ENCODE results near the gene MAGOH. TPM values are rescaled to one million over a fixed set of nuclear protein-coding genes. Genes with fewer than 3 reads are reported as not detected.
"Not testable (repeated sequence)": the region's sequence is repeated elsewhere in the genome, so short reads cannot be mapped to it uniquely, and the experiment has no call there.

The MAGOH gene
- total RNA-seq, 3 donors from 2014 or later, result 35.0 to 45.2 (median 37.5) TPM

GRCh38 chr1:53187401-53187800, 50.9 kb downstream of the MAGOH start:
- H3K4me1 ChIP-seq, result no peaks in the 10 kb centered on the region
- H3K4me3 ChIP-seq, result no peak overlapping the region
- TF ChIP-seq POLR2AphosphoS5 (IDR thresholded peaks at IDR 0.05) (no peak), POLR2A (IDR thresholded peaks at IDR 0.05) (no peak), CTCF (IDR thresholded peaks at IDR 0.05) (no peak)
- intact Hi-C loops (cut with DNase I; ENCODE audit: low total_unique reads), result no loop called here
- no peaks in the 10 kb centered on the region for H3K9me3 ChIP-seq
- DNase-seq (ENCODE audit: low spot score in 2 of 2), result no peak
- H3K36me3 ChIP-seq, result no peaks in the 10 kb centered on the region
- H3K27me3 ChIP-seq, result no peaks in the 10 kb centered on the region
- no peak overlapping the region for H3K27ac ChIP-seq

- Histone ChIP-seq H3K9me3 (no peaks in the 10 kb centered on the region), H3K4me1 (no peaks in the 10 kb centered on the region), H3K36me3 (no peaks in the 10 kb centered on the region), H3K4me3 (no peak overlapping the region), H3K27ac (no peak overlapping the region), H3K27me3 (no peaks in the 10 kb centered on the region)
- no peak for DNase-seq (ENCODE audit: low spot score in 2 of 2)
- TF ChIP-seq CTCF (IDR thresholded peaks at IDR 0.05), result no peak
- no peak for TF ChIP-seq POLR2AphosphoS5 (IDR thresholded peaks at IDR 0.05)
- TF ChIP-seq POLR2A (IDR thresholded peaks at IDR 0.05), result no peak
- intact Hi-C loops (cut with DNase I; ENCODE audit: low total_unique reads), result no loop called here
These were observed 51.8 kb downstream of the MAGOH start for GRCh38 chr1:53186533-53186932.

- H3K27ac ChIP-seq; H3K9me3 ChIP-seq; H3K36me3 ChIP-seq; DNase-seq (ENCODE audit: low spot score in 2 of 2); H3K27me3 ChIP-seq; H3K4me1 ChIP-seq; H3K4me3 ChIP-seq; intact Hi-C loops (cut with DNase I; ENCODE audit: low total_unique reads): not testable (repeated sequence)
These were observed 52.4 kb downstream of the MAGOH start for GRCh38 chr1:53185955-53186297.

- DNase-seq (ENCODE audit: low spot score in 2 of 2), result no peak
- Histone ChIP-seq H3K4me3 (no peak overlapping the region), H3K4me1 (no peaks in the 10 kb centered on the region), H3K27me3 (no peaks in the 10 kb centered on the region), H3K36me3 (no peaks in the 10 kb centered on the region), H3K9me3 (no peaks in the 10 kb centered on the region), H3K27ac (peak overlapping the region in 1 of 2 donors; percentile 53)
- intact Hi-C loops (cut with DNase I; ENCODE audit: low total_unique reads), result no loop called here
- TF ChIP-seq POLR2AphosphoS5 (IDR thresholded peaks at IDR 0.05) (no peak), POLR2A (IDR thresholded peaks at IDR 0.05) (no peak), CTCF (IDR thresholded peaks at IDR 0.05) (no peak)
These were observed 55.0 kb downstream of the MAGOH start for GRCh38 chr1:53183095-53183990.

GRCh38 chr1:53182716-53183094, 55.6 kb downstream of the MAGOH start:
- Histone ChIP-seq H3K27me3 (no peaks in the 10 kb centered on the region), H3K4me3 (no peak overlapping the region), H3K36me3 (no peaks in the 10 kb centered on the region), H3K9me3 (no peaks in the 10 kb centered on the region), H3K27ac (peak overlapping the region; percentile 4 to 53), H3K4me1 (no peaks in the 10 kb centered on the region)
- intact Hi-C loops (cut with DNase I; ENCODE audit: low total_unique reads), result no loop called here
- TF ChIP-seq POLR2AphosphoS5 (IDR thresholded peaks at IDR 0.05) (no peak), CTCF (IDR thresholded peaks at IDR 0.05) (no peak), POLR2A (IDR thresholded peaks at IDR 0.05) (no peak)
- DNase-seq (ENCODE audit: low spot score in 2 of 2), result no peak
